Ishikawa (cell line): Measurements from ENCODE around the gene NF1.

Source experiments
- CEBPB ChIP-seq: IDR thresholded peaks from 2 replicates; pipeline ENCODE4 v1.6.1; 2012
- CREB1 ChIP-seq: IDR thresholded peaks from 2 replicates; pipeline ENCODE4 v1.6.1; 2012; ENCODE audit warnings: low read depth
- EGR1 ChIP-seq: IDR thresholded peaks from 2 replicates; pipeline ENCODE4 v1.6.1; 2012
- EP300 ChIP-seq: IDR thresholded peaks from 2 replicates; pipeline ENCODE4 v1.6.1; 2012; ENCODE audit warnings: borderline replicate concordance
- FOXM1 ChIP-seq: IDR thresholded peaks from 2 replicates; pipeline ENCODE4 v1.6.1; 2012; ENCODE audit warnings: low read depth, borderline replicate concordance
- MAX ChIP-seq: IDR thresholded peaks from 2 replicates; pipeline ENCODE4 v1.6.1; 2012
- NFIC ChIP-seq: IDR thresholded peaks from 2 replicates; pipeline ENCODE4 v1.6.1; 2012
- RAD21 ChIP-seq: IDR thresholded peaks from 2 replicates; pipeline ENCODE4 v1.6.1; 2012; ENCODE audit warnings: low read depth
- TAF1 ChIP-seq: IDR thresholded peaks from 2 replicates; pipeline ENCODE4 v1.6.1; 2012; ENCODE audit warnings: low read depth, mild to moderate bottlenecking
- TCF12 ChIP-seq: IDR thresholded peaks from 2 replicates; pipeline ENCODE4 v1.6.1; 2012; ENCODE audit warnings: low read depth
- TEAD4 ChIP-seq: IDR thresholded peaks from 2 replicates; pipeline ENCODE4 v1.6.1; 2012
- USF1 ChIP-seq: IDR thresholded peaks from 2 replicates; pipeline ENCODE4 v1.6.1; 2012
- YY1 ChIP-seq: IDR thresholded peaks from 2 replicates; pipeline ENCODE4 v1.6.1; 2012; ENCODE audit warnings: low read depth
- ZBTB7A ChIP-seq: IDR thresholded peaks from 2 replicates; pipeline ENCODE4 v1.6.1; 2012; ENCODE audit warnings: low read depth
- TF ChIP-seq, protein P1 (sequence below): IDR thresholded peaks from 2 replicates; pipeline ENCODE4 v1.6.1; 2012; ENCODE audit warnings: low read depth, mild to moderate bottlenecking

NF1 gene

DNA sequence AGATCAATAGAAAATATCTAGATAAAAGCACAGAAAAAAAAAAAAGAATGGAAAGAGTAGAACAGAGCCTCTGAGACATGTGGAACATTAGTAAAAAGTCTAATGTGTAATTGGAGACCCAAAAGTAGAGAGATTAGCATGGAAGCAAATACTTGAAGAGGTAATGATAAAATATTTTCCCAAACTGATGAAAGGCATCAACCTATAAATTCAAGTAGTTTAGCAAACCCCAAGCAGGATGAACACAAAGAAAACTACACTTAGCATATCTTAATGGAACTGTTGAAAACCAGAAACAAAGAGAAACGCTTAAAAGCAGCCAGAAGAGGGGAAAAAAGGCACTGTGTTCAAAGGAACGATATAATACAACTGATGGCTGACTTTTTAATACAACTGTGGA, 16.4 kb downstream of the NF1 start:
- TF ChIP-seq MAX, result no peak
- no peak for TF ChIP-seq TCF12
- TF ChIP-seq FOXM1, result no peak
- TF ChIP-seq RAD21, result no peak
- TF ChIP-seq CEBPB, result no peak
- TF ChIP-seq TEAD4, result no peak
- TF ChIP-seq ZBTB7A, result no peak

- TF ChIP-seq NFIC, result no peak
- TF ChIP-seq TCF12, result no peak
Measured at GRCh38 chr17:31112001-31112661, 17.4 kb downstream of the NF1 start.

DNA sequence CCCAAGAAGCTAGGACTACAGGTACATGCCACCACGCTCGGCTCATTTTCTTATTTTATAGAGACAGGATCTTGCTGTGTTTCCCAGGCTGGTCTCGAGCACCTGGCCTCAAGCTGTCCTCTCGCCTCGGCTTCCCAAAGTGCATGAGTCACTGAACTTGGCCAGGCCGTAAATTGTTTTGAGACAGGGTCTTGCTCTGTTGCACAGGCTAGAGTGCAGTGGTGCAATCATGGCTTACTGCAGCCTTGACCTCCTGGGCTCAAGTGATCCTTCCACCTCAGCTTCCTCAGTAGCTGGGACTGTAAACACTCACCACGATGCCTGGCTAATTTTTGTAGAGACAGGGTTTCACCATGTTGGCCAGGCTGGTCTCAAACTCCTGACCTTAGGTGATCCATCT, 18.6 kb downstream of the NF1 start:
- TF ChIP-seq TCF12, result peak; percentile 63; the same call in 1 of the 2 replicates
- TF ChIP-seq MAX, result 0 out of 2 replicates have a peak, but pooled peaks have one; percentile 45
- TF ChIP-seq EP300, result peak; percentile 44; the same call in 1 of the 2 replicates
- TF ChIP-seq CEBPB, result peak; percentile 73

DNA sequence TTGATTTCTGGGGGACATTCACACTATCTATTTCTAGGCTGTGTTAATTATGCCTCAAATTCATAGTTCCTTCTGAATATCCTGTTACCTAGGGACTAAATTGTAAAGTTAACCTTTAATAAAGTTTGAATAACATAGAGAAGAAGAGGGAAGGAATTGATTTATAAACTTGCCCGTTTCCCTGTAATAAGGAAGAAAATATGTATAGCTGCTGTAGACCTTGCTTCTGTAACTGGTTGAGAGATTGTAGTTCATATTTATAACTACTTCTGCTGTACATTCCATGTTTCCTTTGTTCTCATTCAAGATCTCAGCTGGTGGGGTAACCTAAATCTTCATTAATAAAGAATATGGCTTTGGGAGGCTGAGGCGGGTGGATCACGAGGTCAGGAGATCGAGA, 19.2 kb downstream of the NF1 start:
- TF ChIP-seq MAX, result no peak
- TF ChIP-seq CREB1, result no peak
- no peak for TF ChIP-seq RAD21
- no peak for TF ChIP-seq YY1
- no peak for TF ChIP-seq ZBTB7A
- no peak for TF ChIP-seq EGR1
- TF ChIP-seq USF1, result no peak
- no peak for TF ChIP-seq NFIC
- no peak for TF ChIP-seq CEBPB
- no peak for TF ChIP-seq TAF1
- TF ChIP-seq, protein P1, sequence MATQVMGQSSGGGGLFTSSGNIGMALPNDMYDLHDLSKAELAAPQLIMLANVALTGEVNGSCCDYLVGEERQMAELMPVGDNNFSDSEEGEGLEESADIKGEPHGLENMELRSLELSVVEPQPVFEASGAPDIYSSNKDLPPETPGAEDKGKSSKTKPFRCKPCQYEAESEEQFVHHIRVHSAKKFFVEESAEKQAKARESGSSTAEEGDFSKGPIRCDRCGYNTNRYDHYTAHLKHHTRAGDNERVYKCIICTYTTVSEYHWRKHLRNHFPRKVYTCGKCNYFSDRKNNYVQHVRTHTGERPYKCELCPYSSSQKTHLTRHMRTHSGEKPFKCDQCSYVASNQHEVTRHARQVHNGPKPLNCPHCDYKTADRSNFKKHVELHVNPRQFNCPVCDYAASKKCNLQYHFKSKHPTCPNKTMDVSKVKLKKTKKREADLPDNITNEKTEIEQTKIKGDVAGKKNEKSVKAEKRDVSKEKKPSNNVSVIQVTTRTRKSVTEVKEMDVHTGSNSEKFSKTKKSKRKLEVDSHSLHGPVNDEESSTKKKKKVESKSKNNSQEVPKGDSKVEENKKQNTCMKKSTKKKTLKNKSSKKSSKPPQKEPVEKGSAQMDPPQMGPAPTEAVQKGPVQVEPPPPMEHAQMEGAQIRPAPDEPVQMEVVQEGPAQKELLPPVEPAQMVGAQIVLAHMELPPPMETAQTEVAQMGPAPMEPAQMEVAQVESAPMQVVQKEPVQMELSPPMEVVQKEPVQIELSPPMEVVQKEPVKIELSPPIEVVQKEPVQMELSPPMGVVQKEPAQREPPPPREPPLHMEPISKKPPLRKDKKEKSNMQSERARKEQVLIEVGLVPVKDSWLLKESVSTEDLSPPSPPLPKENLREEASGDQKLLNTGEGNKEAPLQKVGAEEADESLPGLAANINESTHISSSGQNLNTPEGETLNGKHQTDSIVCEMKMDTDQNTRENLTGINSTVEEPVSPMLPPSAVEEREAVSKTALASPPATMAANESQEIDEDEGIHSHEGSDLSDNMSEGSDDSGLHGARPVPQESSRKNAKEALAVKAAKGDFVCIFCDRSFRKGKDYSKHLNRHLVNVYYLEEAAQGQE, result no peak
- no peak for TF ChIP-seq FOXM1
- no peak for TF ChIP-seq EP300
- no peak for TF ChIP-seq TCF12
- TF ChIP-seq TEAD4, result no peak

DNA sequence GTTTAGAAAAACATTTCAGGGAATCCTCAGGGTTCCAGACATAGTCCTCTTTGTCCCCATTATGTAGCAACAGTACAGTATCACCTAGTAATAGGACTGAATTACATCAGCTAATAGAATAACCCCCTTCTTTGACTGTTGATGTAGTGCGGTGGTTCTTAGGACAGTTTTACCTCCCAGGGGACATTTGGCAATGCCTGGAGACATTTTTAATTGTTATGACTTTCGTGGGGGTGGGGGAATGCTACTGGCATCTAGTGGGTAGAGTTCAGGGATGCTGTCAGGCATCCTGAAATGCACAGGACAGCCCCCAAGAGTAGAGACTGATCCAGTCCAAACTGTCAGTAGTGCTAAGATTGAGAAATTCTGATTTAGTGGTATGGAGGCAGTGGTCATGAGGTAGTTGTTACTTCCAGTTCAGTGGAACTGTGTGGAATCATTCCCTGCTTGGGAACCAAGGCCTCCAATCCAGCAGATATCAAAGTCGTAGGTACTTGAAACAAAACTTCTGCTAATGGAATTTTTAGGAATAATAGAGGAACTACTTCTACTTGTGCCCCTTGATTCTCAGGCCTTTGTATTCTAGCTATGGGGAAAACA, 20.3 kb downstream of the NF1 start:
- TF ChIP-seq EP300 (no peak), CEBPB (no peak), YY1 (no peak), ZBTB7A (no peak), TCF12 (no peak), USF1 (no peak), CREB1 (no peak), TAF1 (no peak), NFIC (no peak), TEAD4 (no peak), RAD21 (no peak), FOXM1 (no peak)
- TF ChIP-seq, protein P1, result no peak

GRCh38 chr17:31116167-31116566, 21.4 kb downstream of the NF1 start:
- TF ChIP-seq EP300 (no peak), RAD21 (no peak), CEBPB (no peak), TCF12 (no peak), EGR1 (no peak), NFIC (no peak), TEAD4 (no peak), YY1 (no peak)
- TF ChIP-seq, protein P1, result no peak
